ENCODE data around the gene MYO1F.

Gene MYO1F

GRCh38 chr19:8489561-8490394, 87.5 kb downstream of the MYO1F start:
- no peak for DNase-seq

- no peak for DNase-seq
Measured at GRCh38 chr19:8488365-8488764, 88.9 kb downstream of the MYO1F start.

DNA sequence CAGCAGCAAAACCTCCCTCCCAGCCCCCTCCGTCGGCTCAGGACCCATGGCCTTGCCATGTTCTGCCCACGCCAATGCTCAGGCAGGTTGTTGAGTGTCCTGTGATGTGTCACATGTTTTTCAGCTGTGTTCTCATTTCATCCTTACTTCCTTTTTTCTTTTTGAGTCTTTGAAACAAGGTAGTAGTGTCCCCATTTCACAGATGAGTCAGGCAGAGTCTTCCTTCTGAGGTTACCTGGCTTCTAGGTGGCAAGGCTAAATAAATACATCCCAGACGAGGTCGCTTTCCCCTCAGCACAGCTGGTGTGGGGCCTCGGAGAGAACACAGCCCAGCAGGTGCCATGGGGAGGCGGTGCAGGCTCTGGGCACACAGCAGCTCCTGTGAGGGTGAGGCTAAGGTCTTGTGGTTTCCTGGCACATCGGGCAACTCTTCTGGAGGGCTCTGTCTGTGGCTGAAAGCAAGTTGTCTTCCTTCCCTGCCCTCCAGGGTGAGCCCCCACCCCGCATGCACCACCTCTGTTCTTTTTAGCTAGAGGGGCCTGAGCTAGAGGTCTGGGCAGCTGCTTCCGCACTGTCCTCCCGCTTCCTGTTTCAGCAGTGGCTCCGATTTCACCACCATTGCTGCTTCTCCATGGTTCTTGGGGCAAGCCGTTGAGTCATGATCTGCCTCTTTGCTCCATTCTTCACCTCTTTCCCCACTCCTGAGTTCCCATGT, 89.9 kb downstream of the MYO1F start:
- peak; percentile 18 for DNase-seq

GRCh38 chr19:8486661-8487136, 90.5 kb downstream of the MYO1F start:
- no peak for DNase-seq

DNA sequence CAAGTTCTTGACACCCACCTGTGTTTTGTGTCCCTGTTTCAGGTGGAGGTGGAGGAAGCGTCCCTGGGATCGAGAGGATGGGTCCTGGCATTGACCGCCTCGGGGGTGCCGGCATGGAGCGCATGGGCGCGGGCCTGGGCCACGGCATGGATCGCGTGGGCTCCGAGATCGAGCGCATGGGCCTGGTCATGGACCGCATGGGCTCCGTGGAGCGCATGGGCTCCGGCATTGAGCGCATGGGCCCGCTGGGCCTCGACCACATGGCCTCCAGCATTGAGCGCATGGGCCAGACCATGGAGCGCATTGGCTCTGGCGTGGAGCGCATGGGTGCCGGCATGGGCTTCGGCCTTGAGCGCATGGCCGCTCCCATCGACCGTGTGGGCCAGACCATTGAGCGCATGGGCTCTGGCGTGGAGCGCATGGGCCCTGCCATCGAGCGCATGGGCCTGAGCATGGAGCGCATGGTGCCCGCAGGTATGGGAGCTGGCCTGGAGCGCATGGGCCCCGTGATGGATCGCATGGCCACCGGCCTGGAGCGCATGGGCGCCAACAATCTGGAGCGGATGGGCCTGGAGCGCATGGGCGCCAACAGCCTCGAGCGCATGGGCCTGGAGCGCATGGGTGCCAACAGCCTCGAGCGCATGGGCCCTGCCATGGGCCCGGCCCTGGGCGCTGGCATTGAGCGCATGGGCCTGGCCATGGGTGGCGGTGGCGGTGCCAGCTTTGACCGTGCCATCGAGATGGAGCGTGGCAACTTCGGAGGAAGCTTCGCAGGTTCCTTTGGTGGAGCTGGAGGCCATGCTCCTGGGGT, 91.5 kb downstream of the MYO1F start:
- no peak for DNase-seq

- no peak for DNase-seq
Measured at GRCh38 chr19:8484331-8484894, 92.8 kb downstream of the MYO1F start.

- no peak for DNase-seq
Measured at GRCh38 chr19:8483165-8483564, 94.1 kb downstream of the MYO1F start.

DNA sequence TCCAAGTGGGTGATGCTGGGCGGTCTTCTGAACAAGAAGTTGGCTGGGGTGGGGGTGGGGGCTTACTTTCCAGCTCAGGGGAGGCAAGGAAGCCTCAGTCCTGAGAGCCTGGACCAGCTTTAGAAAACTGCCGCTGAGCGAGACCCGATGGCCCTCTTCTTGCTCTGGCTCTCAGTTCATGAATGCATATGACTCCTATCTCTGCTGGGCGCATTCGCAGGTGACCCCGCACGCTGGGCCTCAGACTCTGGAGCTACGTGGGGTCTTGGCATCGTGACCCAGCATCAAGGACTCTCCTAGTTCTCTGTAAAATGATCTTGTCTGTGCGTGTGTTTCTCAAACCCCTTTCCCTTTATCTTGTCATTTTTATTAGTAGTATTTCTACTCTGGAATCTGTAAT, 94.5 kb downstream of the MYO1F start:
- no peak for DNase-seq

- no peak for DNase-seq
Measured at GRCh38 chr19:8481616-8482015, 95.6 kb downstream of the MYO1F start.

- no peak for DNase-seq
Measured at GRCh38 chr19:8481201-8481600, 96.0 kb downstream of the MYO1F start.

- no peak for DNase-seq
Measured at GRCh38 chr19:8478598-8478997, 98.6 kb downstream of the MYO1F start.

GRCh38 chr19:8477889-8478288, 99.4 kb downstream of the MYO1F start:
- DNase-seq: no peak

- DNase-seq: no peak
Measured at GRCh38 chr19:8476524-8476923, 100.7 kb downstream of the MYO1F start.

DNA sequence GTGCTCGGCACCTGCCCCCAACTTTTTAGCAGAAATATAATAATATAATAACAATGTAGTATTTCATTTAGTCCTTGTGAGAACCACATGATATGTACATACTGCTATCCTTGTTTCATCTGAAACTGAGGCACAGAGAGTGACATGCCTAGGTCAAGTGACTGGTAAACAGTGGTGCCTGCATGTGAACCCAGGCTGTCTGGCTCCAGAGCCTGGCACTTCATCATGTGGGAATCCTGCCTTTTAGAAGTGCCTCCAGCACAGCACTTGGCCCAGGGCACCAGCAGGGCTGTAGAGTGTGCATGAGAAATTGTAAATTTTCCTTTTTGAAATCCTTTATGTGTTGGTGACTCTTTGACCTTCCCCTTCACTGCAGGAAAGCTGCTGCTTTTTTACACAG, 102.2 kb downstream of the MYO1F start:
- no peak for DNase-seq

DNA sequence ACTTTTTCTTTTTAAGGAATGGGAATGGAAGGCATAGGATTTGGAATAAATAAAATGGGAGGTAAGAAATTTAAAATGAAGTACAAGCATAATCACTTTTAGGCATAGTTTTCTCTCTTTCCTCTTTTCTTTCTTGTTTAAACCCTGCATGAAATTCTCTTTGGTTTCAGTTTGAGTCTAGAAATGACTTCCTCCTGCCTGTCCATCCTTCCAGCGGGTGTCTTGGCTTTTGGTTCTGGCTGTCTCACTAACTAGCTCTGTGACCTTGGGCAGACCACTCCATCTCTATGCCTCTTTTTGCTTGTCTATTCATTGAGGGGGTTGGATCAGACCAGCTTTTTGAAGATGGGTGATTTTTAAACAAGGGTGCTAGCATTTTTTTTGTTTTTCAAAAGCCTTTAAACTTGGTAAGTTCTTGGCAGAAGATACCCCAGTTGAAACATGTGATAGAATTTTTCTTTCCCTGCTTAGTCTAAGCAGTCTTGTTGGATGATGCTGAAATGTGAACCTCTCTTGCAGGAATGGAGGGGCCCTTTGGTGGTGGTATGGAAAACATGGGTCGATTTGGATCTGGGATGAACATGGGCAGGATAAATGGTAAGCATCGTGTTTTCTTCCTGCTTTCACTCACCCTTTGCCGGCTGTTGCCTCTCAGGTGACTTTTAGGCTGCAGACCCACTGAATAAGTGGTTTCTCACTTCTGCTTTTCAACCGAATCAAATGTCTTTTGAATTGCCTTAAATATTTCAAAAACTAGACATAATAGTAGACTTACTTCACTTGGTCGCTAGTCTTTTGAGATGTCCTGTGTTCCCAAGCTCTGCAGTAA, 103.4 kb downstream of the MYO1F start:
- DNase-seq: no peak

All from NCI-H69 (cell line).